NCI-H2029 treated with DMSO at 0.1 percent for 48 hours (cell line): ENCODE measurements around the gene SNX22.
"Not testable (repeated sequence)": the region's sequence is repeated elsewhere in the genome, so short reads cannot be mapped to it uniquely, and the experiment has no call there.

Experiments used
- DNase-seq: peaks from one replicate; lab custom pipeline; 2025; lab: John Stamatoyannopoulos, UW

Gene SNX22

GRCh38 chr15:64151727-64152506 is at the start of gene SNX22:
SNX22 (plus strand) TSS chr15:64151731; CDS start chr15:64151776, 45 bp downstream.
- no peak for DNase-seq

DNA sequence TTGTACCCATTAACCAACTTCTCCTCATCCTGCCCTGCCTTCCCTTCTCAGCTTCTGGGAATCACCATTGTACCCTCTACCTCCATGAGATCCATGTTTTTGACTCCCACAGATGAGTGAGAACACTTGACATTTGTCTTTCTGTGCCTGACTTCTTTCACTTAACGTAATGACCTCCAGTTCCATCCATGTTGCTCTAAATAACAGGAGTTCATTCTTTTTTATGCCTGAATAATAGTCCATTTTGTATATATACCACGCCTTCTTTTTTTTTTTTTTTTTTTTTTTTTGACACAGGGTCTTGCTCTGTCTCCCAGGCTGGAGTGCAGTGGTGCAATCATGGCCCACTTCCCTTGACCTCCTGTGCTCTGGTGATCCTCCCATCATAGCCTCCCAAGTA is 49.0 kb upstream of the SNX22 start:
- no peak for DNase-seq

DNA sequence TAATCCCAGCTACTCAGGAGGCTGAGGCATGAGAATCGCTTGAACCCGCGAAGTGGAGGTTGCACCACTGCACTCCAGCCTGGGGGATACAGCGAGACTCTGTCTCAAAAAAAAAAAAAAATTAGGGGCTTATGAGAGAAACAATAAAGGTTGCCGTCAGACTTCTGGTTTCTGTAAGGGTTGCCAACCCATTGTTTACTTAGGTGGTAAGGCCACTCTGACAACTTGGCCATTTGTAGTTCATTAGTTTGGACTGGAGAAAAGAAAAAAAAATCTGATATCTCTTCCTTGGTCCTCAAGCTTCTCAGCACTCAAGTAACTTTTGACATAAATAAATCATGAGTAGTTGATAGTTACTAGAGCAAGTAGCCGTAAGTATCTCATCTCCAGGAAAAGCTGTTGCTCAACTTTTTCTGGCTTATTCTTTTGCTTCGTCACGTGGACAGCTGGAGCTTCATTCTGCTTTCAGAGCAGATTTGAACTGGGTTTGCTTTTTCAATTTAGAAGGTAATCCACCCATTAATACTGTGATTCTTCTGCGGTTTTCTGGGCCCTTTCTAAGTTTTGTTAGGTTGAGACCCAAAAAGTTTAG is 46.3 kb upstream of the SNX22 start:
- no peak for DNase-seq

DNA sequence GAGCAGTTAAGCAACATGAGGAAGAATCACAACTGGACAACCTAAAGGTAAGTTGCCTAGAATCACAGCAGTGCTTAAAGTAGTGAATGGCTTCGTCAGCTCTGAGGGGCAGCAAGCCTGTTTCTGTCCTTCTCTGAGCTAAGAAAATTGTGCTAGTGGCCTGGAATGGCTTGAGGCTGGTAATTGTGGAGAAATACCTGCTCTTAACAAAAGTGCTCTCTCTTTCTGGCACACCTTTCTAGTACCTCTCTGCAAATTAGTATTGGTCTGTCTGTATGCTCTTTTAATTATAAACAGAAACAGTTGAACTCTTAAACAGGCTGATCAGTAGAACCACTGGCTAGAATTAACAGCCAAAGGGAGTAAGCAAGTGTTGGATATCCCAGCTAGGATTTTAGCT is 44.2 kb upstream of the SNX22 start:
- DNase-seq = no peak

DNA sequence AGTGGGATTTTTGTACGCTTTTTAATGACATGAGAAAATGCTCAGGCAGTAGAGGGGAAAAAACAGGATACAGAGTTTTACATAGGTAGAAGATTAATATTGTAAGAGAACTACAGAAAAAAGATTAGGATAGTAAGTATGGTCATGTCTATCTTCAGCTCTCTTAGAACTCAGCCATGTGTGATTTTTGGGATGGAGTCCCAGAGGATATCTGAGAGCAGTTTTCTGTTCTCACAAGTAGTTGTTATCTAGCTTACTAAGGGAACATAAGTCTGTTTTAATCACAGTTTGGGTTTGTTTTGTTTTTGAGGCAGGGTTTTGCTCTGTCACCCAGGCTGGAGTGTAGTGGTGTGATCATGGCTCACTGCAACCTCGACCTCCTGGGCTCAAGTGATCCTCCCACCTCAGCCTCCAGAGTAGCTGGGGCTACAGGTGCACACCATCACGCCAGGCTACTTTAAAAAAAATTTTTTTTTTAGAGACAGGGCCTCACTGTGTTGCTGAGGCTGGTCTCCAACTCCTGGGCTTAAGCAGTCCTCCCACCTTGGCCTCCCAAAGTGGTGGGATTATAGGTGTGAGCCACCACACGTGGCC is 41.3 kb upstream of the SNX22 start:
- not testable (repeated sequence) for DNase-seq

GRCh38 chr15:64110950-64111678 is 40.4 kb upstream of the SNX22 start:
- no peak for DNase-seq

- no peak for DNase-seq
Measured at GRCh38 chr15:64111679-64112050, 39.9 kb upstream of the SNX22 start.

DNA sequence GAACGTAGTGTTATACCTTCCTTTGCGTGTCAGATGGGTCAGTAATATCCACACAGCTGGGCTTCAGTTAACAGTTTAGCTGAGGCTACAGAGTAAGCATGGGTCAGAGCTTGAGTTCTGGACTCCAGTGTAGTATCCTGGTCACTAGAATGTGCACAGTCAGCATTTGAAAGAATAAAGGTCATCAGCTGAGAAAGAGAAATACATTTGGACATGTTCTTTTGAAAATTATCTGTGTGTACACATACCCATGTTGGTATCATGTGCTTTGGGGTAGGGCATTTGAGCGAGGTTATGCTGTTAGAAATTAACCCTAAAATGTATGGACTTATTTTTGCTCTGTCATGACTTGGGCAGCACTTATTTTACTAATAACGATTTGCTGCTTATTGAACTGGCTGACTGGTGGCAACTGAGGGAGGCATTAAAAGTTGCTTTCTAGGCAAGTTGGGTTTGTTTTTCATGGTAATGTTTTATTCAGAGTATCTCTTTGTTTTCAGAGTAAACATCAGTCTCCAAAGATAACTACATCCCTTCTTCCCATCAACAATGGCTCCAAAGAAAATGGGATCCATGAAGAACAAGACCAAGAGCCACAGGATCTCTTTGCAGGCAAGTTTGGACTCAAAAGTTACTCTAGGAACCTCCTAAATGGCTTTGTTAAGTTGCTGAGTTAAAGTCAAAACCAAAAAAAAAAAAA is 39.3 kb upstream of the SNX22 start:
- no peak for DNase-seq

GRCh38 chr15:64112904-64113303 is 38.6 kb upstream of the SNX22 start:
- DNase-seq = no peak

DNA sequence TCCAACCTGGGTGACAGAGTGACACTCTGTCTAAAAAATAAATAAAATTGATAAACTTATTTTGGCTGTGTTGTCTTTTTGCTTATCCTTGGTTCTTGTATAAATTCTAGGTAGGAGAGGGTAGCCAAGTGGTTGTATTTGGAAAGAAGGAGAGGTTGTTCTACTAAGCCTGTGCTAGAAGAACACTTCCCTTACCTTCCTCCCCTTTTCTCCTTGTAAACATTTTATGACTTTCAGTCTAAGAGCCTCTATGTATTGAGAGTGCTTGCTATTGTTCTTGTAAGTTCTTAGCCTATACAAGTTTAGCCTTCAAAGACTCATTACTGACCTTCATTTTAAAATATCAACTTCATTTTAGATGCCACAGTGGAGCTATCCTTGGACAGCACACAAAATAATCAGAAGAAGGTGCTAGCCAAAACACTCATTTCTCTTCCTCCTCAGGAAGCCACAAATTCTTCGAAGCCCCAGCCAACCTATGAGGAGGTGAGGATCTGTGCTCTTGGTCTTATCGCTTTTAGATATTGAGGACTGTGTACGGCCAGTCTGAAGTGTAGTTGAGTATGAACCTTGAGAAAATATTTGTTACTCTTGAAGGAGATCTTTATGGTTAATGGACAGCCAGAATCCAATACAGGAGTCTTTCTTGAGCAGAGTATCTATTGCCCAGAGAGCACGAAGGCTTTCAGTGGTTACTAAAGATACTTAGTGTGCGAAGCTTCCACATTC is 33.6 kb upstream of the SNX22 start:
- DNase-seq = no peak

- DNase-seq = not testable (repeated sequence)
Measured at GRCh38 chr15:64120322-64120721, 31.2 kb upstream of the SNX22 start.

GRCh38 chr15:64121614-64122013 is 29.9 kb upstream of the SNX22 start:
- DNase-seq = no peak

- DNase-seq = no peak
Measured at GRCh38 chr15:64122444-64122843, 29.1 kb upstream of the SNX22 start.

- no peak for DNase-seq
Measured at GRCh38 chr15:64122936-64123351, 28.6 kb upstream of the SNX22 start.

DNA sequence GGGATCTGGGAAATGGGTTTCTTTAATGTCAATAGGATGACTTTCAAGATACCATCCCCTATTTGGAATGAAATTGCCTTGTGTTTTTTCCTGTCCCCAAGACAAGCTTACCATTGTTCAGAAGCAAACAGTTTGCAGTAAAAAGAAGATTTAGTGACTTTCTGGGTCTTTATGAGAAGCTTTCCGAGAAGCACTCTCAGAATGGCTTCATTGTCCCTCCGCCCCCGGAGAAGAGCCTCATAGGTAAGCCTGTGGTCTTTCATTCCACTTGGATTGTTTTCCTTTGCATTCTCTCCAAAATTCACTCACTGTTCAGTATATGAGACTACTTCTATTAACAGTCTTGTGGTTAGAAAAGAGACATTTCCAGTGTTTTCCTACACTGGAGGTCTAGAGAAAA is 25.6 kb upstream of the SNX22 start:
- no peak for DNase-seq

DNA sequence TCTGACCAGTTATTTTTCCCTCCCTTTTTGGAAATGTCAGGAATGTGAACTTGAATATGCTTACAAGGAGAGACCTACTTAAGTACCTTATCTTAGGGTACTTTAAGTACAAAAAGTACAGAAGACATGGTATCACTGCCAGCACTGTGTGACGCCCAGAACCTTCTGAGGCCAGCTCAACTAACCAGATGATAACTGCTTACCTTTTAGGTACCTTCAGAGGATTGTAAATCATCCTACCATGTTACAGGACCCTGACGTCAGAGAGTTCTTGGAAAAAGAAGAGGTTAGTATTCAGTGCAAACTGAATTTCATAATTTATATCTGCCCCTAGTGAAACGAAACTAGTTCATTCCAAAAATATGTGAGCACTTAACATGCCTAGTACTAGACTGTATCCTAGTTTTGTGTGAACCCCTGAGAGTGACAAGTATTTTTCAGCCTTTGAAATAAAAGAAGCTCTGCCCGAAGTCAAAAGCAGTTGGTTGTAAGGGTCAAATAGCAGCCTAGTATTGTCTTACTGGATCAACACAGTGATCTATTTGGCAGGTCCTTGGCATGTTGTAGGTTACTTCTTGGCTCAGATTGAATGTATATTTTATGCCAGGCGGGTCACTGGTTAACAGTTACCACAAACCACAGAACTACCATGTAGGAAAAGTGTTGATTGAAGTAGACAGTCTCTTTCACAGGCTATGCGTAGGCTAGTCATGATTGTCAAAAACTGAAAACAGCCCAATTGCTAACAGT is 23.8 kb upstream of the SNX22 start:
- DNase-seq = no peak

- no peak for DNase-seq
Measured at GRCh38 chr15:64130159-64130558, 21.4 kb upstream of the SNX22 start.

DNA sequence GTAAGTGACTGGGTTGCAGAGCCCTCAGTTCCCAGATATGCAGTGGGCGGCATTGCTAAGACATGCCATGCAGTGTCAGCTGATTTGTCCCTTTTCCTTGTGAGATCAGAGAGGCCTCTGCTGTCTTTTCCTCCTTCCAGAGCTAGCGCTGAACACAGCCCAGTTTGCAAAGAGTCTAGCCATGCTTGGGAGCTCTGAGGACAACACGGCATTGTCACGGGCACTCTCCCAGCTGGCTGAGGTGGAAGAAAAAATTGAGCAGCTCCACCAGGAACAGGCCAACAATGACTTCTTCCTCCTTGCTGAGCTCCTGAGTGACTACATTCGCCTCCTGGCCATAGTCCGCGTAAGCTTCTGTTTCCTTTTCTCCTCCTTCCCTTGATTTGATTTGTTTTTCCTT is 20.0 kb upstream of the SNX22 start:
- DNase-seq = no peak

GRCh38 chr15:64132217-64132616 is 19.3 kb upstream of the SNX22 start:
- DNase-seq = no peak

DNA sequence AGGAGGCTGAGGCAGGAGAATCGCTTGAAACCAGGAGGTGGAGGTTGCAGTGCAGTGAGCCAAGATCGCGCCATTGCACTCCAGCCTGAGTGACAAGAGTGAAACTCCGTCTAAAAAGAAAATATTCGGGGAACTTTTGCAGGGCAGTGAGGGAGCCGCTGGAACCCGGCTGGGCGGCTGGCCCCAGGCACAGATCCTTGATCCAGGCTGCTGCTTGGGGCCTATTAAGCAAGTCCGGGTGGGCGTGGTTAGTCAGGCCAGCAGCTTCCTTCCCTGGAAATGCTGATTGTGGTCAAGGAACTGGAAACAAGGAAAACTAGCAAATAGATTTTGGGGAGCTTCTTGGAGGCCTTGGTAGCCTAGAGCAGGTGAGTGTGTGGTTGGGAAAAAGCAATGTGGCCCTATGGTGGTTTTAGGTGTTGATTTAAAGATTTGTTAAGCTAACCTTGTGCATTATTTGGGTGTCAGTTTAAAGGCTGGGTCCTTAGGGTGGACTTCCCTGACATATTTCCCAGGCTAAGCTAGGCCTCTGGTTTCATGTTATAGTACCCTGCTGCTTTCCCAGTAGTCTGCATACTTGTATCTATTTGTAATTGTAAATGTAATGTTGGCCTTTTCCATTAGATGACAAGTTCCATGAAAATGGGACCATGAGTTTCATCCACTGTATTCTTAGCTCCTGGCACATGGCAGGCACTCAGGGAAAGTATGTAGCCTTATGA is 17.7 kb upstream of the SNX22 start:
- no peak for DNase-seq
